HG03354 (cell line): ENCODE results near the gene FNTB.
"Not testable (repeated sequence)": the region's sequence is repeated elsewhere in the genome, so short reads cannot be mapped to it uniquely, and the experiment has no call there.

ENCODE experiments used
- ATAC-seq: cut with Tn5 transposase; IDR thresholded peaks from one replicate; pipeline ENCODE4 v1.9.1; 2021; ENCODE audit warnings: mild to moderate bottlenecking; ENCODE audit not compliant: unreplicated experiment, poor library complexity, severe bottlenecking

The FNTB gene

DNA sequence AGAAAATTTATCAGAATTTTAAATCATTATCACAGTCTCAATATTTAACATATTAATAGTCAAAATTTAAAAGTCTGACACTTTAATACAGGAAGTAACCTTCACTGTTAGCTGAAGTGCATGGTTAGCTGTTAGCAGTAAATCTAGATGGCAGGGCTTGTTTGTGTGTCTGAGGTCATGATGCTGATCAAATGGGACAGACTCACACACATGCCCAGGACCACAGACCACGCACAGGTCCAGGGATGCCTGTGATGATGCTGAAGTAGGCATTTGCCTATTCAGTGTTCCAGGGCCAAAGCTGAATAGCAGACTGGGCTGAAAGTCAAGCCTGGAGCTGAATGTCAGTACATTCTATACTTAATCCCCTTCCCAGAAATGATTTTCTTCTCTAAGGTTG, 20.5 kb downstream of the FNTB start:
- ATAC-seq: no peak

DNA sequence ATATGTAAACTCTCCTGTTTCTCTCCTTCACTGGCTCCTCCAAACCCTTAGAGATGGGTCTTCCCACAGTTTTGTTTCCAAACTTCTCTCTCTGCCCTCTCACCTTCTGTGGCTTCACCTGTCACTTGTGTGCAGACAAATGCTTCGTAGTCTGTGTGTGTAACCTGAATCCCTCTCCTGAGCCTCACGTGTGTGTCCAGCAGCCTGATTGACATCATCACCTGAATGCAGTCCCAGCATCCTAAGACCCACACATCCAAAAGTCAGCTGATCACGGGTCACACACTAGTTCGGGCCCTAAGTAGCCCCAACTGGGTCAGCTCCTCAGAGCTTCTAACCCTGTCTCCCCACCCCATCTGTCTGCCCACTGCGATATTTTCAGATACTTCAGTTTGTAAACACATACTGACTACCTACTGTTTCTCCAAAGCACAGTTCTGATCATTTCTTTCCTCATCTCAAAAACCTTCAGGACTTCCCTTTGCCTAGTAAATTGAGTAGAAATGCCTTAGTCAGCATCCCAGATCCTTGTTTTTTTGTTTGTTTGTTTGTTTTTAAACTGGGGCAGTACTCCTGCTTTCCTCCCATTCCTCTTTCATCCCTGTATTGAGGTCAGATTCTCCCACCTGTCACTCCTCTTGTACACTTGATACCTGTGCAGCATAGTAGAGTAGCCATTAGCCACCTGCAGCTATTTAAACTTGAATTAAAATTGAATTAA, 23.7 kb downstream of the FNTB start:
- no peak for ATAC-seq

DNA sequence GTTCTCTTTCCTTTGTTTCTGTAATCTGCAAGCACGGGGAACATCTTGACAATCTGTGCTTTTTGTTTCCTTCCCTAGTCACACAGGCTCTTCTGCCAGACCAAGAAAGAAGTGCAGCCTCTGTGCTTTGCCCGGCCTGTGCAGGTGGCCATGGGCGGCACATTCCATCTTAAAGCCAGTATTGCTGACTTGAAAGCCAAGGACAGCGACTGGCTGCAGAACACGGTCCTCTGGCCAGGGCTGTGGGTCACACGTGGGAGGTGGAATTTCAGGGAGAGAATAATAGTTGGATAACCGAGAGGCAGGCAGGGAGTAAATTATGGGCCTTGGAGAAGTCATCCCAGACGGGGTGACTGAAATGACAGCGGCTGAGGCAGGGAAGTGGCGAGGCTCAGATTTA, 24.8 kb downstream of the FNTB start:
- ATAC-seq: no peak

DNA sequence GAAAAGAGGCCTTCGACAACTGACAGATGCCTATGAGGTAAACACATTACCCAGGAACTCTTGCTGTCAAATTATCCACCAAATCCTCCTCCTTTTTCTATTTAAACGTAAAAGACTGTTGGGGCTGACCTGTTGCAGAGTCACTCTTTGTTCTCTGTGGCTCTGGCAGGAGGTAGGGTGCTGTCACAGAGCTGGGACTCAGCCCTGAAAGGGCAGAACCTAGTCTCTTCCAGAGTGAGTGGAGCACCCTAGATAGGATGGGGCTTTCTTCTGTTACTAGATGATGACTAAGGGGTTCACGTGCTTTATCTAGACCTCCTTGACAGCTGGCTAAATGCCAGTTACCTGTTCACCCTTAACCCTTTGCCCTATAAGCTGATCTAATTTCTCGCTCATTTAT, 25.7 kb downstream of the FNTB start:
- ATAC-seq: no peak

DNA sequence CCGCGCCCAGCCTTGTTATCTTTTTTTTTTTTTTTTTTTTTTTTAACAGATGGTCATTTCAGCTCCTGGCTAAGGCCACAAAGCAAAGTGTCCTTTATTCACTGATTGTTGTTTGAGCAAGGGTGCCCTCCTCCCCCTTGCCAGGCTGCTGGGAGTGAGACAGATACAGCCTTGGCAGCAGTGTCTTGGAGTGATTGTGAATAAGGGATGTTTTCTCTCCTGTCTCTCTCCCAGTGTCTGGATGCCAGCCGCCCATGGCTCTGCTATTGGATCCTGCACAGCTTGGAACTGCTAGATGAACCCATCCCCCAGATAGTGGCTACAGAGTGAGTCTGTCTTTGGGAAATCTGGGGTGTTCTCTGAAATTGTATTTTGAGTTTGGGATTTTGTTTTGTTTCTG, 28.7 kb downstream of the FNTB start:
- no peak for ATAC-seq

DNA sequence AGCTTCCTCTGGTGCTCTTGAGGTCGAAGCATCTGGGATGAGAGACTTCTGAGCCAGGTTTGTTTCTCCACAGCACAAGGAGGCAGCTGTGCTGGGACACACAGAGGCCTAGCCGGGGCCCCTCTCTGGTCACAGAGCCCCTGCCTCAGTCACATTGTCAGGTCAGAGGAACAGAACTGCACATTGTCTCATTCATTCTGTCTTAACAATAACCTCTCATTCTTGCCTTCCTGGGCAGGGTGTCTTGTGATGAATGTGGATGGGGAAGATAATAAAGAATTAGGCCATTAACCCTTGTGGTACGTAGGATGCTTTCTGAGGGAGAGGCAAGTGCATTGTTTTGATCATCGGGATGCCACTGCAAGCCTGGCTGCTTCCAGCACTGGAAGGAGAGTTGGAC, 29.8 kb downstream of the FNTB start:
- no peak for ATAC-seq

DNA sequence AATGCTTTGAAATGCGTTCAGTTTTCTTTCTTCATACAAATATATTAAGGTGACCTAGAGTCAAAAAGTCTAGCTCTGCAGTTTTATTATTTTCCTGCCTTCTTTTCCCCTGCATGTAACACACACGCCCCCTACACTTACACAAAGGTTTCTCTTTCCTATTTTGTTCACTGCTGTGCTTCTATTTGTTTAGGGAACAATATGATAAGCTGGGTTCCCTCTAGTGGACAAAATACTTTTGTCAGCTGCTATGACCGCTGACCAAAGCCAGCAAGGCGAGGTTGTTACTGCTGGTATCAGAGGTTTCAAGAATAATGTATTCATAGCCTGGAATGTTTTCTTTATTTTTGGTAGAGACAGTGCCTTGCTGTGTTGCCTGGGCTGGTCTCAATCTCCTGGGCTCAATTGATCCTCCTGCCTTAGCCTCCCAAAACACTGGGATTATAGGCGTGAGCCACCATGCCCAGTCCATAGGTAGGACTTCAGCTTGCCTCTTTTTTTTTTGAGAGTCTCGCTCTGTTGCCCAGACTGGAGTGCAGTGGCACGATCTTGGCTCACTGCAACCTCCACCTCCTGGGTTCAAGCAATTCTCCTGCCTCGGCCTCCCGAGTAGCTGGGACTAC, 33.4 kb downstream of the FNTB start:
- ATAC-seq: peak; percentile 67

DNA sequence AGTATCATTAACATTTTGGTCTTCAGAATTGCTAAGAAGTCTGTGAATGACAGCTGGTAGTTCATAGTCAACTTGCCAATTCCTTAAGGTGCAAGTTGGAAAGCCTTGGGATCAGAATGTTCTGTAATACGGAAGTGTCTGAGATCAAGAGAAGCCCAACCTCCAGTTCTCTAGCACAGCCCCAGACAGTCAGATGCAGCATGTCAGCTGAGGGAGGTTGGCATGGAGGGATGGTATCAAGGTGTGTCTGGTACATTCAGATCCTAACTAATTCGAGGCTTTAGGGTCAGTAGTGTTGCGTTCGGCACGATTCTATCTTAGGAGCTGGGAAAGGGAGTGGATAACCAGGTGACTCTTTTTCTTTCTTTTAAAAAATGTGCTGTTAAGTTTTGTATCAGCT, 38.3 kb downstream of the FNTB start:
- no peak for ATAC-seq

DNA sequence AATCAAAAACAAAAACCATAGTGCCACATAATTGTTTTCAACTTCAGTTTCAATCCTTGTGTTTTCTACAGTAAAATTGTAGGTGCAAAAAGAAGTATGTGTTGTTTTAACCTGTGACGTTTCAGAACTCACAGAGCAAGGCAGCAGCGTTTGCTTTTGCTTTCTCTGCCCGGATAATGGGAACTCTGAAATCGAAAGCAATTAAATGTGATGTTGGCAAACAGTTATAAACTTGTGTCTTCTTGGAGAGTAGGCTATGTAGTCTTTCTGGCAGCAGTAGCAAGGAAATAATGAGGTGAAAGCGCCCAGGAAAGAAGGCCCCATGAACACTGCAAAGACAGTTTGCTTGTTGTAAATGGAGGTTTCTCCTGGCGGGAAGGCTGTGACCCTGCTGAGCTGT, 39.1 kb downstream of the FNTB start:
- no peak for ATAC-seq

DNA sequence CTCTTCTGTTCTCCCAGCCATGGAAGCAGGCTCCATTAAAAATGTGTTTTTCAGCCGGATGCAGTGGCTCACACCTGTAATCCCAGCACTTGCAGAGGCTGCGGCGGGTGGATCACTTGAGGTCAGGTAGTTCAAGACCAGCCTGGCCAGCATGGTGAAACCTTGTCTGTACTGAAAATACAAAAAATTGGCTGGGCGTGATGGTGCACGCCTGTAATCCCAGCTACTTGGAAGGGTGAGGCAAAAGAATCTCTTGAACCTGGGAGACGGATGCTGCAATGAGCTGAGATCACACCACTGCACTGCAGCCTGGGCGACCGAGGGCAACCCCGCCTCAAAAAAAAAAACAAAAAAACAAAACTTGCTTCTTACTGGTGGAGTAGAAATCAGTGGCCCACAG, 39.8 kb downstream of the FNTB start:
- ATAC-seq: no peak

DNA sequence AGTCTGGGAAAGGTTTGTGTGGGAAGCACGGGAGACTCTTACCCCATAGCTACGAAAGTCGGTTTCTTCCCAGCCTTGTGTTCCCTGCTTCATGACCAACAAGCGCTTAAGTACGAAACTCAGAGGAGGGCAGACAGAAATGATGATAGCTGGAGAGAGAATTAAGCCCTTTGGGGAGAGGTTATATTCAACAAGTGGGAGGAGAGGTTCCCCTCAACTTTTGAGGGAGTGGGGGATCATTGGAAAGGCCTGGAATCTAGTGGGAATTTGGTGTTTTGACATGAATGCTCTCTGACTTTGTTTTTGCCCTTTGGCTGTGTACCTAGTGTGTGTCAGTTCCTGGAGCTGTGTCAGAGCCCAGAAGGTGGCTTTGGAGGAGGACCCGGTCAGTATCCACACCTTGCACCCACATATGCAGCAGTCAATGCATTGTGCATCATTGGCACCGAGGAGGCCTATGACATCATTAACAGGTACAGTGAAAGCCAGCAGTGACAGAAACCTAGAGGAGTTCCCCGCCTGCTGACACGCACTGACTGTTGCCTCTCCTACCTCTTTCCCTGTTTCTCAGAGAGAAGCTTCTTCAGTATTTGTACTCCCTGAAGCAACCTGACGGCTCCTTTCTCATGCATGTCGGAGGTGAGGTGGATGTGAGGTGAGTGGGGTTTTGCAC, 40.6 kb downstream of the FNTB start:
- ATAC-seq: no peak

DNA sequence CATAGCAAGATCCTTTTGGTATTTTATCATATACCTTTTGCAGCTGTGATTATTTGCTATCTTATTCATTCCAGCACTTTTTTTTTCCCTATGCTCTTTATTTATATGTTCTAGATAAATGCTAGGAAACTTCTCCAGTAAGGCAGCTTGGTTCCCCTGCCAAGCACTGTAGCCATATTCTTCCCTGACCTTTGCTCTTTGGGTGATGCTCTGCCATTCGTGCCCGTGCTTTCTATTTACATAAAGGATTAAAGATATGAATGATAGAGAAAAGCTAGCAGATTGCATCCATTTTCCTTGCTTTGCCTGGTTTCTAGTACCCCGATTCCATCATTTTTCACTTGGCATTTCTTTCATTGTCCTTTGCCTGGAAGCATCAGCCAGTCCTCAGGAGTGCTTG, 42.2 kb downstream of the FNTB start:
- ATAC-seq: no peak

DNA sequence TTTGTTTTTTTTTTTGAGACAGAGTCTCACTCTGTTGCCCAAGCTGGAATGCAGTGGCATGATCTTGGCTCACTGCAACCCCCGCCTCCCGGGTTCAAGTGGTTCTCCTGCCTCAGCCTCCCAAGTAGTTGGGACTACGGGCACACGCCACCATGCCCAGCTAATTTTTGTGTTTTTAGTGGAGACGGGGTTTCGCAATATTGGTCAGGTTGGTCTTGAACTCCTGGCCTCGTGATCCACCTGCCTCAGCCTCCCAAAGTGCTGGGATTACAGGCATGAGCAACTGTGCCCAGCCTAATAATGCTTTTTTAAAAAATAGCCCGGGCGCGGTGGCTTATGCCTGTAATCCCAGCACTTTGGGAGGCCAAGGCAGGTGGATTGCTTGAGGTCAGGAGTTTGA, 44.6 kb downstream of the FNTB start:
- ATAC-seq: not testable (repeated sequence)

DNA sequence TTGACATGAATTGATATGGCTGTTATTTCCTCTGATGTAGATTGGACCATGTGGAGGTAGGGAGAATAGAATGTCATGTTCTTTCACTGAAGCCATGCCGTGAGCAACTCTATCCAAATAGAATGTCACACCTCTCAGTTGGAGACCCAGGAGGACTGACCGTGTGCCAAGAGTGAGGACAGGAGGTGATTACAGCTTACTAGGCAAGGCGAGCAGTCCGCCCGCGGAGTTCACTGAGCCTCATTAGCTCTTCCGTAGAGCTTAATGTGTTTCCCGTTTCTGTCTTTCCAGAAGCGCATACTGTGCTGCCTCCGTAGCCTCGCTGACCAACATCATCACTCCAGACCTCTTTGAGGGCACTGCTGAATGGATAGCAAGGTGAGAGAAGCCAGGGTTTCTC, 45.6 kb downstream of the FNTB start:
- ATAC-seq: no peak

DNA sequence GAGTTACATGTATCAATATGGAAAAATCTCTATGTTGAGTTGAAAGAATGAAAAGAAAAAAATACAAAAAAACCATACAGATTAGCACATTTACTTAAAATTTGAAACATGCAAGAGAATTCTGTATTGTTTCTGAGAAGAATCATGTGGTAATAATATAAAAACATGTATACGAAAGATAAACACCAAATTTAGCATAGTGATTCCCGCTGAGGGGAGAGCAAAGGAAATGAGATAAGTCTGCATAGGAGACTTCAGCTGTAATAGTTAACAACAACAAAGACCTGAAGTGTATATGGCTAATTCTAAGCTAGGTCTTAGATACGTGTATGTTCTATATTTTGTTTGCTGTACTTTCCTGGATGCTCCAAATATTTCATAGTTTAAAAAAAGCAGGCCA, 46.5 kb downstream of the FNTB start:
- no peak for ATAC-seq

DNA sequence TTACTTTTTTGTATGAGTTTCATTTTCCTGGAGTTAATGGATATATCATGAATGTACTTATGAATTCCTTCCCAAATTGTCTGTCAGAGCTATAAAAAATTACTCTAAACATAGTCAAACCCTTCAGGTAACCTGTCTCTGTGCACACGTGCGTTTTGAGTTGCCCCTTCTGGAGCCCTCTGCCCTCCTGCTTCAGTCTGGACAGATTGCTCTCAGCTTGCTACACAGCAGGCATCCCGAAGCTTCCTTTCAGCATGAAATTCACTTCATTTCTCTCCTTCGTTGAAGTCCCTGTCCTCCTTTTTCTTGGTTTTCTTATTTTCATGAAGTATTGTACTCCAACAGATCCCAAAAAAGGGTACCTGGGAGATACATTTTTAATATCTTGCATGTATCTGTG, 47.3 kb downstream of the FNTB start:
- ATAC-seq: no peak

DNA sequence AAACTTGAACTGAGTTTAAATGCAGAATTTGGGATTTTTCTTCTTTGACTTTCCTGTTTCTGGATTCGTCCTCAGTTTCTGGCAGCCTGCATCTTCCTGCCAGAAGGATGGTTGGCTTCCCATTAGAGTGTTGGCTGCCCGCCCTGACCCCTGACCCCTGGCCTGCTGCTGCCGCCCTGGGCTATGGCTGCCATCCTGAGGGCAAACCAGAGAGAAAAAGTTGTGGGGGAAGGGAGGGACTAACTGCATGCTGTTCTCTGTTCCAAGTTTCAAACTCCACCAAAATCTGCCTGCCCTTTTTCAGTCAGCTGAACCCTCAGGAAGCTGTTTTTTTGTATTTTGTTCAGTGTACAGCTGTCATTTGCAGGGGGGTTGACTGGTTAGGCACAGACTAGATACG, 48.4 kb downstream of the FNTB start:
- ATAC-seq: no peak

DNA sequence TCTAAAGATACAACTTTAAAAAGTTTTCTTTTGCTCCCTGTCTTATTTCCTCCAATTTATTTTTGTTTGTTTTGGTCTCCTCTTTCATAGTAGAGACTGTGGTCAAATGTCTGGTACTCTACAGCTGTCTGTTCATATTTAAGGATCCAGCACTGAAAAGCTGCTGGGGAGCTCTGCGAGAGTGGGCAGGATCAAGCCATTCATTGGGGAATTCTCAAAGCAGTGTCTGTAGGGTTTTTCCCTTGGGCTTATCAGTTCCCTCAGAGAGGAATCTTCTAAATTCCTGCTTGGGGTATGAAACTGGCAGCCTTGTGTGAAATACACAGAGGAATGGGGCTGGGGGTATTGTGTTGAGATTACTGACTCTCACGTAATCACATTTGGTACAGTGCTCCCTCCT, 52.3 kb downstream of the FNTB start:
- no peak for ATAC-seq

DNA sequence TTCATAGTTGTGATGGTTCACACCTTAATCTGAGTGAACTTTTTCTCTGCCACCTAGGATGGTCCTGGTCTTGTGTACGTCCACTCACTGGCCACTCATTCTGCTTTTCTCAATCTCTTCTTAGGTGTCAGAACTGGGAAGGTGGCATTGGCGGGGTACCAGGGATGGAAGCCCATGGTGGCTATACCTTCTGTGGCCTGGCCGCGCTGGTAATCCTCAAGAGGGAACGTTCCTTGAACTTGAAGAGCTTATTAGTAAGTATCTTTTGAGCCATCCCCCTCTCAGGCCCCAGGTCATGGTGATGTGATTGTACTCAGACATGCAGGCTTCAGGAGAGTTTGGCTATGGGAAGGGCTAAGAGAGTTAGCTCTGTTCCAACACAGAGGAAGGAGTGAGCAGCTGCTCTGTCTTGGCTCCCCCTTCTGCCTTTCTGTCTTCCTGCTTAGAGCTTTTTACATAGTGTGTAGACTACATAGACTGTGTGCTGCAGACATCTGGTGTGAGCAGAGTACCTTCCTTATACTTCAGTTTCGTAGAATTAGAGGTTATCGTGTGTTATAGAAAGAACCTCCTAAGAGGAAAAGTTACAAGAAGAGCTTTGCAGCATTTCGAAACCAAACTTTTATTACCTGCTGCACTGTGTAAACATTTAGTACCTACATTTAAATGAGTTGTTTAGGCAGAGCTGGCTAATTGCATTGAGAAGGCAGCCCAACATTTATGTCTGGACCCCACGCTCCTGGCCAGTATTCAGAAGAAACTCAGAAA, 54.2 kb downstream of the FNTB start:
- no peak for ATAC-seq

DNA sequence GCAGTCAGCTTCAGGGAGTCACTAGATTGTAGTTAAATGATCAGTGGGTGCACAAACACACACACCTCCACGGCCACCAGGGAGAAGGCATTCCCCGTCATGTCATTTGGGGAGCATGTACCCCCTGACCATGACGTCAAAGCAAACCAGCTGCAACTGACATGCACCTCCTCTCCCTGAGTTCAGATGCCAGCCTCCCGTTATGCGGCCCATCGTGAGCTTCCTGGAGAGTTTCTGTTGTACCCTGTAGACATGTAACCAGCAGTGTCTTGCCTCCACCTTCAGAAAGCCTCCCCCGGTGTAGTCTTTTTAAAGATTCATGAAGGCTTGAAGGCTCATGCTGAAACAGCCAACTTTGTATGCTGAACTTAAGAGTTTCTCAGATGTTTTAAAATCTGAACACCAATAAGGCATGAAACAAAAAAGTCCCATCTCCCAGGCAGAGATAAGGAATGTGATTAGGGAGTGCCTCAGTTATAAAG, 54.8 kb downstream of the FNTB start:
- no peak for ATAC-seq
